Neural cell (in vitro differentiated cells): ENCODE measurements around the gene CCNY.

Source experiments
- CTCF ChIP-seq: fragments of 450-650 bp; IDR thresholded peaks from 2 replicates; pipeline ENCODE4 v1.5.1; 2014; ENCODE audit warnings: antibody characterized with exemption, mild to moderate bottlenecking, moderate library complexity; ENCODE audit not compliant: poor library complexity, severe bottlenecking
- EZH2 ChIP-seq: fragments of 200-600, 300-800 bp; shearing (Covaris generic), sonication (generic); IDR thresholded peaks from 2 replicates; pipeline ENCODE4 v1.6.1; 2014; ENCODE audit warnings: antibody characterized with exemption, low read length, borderline replicate concordance, mild to moderate bottlenecking; ENCODE audit not compliant: insufficient read depth, poor library complexity, severe bottlenecking
- MXI1 ChIP-seq: fragments of 450-650 bp; conservative IDR thresholded peaks from 2 replicates; pipeline ENCODE4 v1.6.1; 2014; ENCODE audit warnings: antibody characterized with exemption, mild to moderate bottlenecking; ENCODE audit not compliant: poor library complexity, severe bottlenecking
- POLR2AphosphoS5 ChIP-seq: IDR thresholded peaks from 2 replicates; pipeline ENCODE4 v1.6.1; 2012
- SMC3 ChIP-seq: fragments of 450-650 bp; conservative IDR thresholded peaks from 2 replicates; pipeline ENCODE4 v1.6.1; 2014; ENCODE audit warnings: antibody characterized with exemption, mild to moderate bottlenecking, moderate library complexity; ENCODE audit not compliant: poor library complexity
- TF ChIP-seq, protein P1 (sequence below): IDR thresholded peaks from 2 replicates; pipeline ENCODE4 v1.6.1; 2012; ENCODE audit warnings: borderline replicate concordance

GRCh38 chr10:35342183-35342753, 6.0 kb downstream of the CCNY start:
- no peak for TF ChIP-seq CTCF
- TF ChIP-seq MXI1, result no peak
- no peak for TF ChIP-seq SMC3
- no peak for TF ChIP-seq EZH2
- TF ChIP-seq, protein P1, sequence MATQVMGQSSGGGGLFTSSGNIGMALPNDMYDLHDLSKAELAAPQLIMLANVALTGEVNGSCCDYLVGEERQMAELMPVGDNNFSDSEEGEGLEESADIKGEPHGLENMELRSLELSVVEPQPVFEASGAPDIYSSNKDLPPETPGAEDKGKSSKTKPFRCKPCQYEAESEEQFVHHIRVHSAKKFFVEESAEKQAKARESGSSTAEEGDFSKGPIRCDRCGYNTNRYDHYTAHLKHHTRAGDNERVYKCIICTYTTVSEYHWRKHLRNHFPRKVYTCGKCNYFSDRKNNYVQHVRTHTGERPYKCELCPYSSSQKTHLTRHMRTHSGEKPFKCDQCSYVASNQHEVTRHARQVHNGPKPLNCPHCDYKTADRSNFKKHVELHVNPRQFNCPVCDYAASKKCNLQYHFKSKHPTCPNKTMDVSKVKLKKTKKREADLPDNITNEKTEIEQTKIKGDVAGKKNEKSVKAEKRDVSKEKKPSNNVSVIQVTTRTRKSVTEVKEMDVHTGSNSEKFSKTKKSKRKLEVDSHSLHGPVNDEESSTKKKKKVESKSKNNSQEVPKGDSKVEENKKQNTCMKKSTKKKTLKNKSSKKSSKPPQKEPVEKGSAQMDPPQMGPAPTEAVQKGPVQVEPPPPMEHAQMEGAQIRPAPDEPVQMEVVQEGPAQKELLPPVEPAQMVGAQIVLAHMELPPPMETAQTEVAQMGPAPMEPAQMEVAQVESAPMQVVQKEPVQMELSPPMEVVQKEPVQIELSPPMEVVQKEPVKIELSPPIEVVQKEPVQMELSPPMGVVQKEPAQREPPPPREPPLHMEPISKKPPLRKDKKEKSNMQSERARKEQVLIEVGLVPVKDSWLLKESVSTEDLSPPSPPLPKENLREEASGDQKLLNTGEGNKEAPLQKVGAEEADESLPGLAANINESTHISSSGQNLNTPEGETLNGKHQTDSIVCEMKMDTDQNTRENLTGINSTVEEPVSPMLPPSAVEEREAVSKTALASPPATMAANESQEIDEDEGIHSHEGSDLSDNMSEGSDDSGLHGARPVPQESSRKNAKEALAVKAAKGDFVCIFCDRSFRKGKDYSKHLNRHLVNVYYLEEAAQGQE, result no peak
- TF ChIP-seq POLR2AphosphoS5, result no peak
